ENCODE measurements around the gene BEND6. TPM values are rescaled to one million over a fixed set of nuclear protein-coding genes. Genes with fewer than 3 reads are reported as not detected.
A peak's percentile ranks its signal among the peaks of the same experiment; 100 is the strongest.
"Not testable (repeated sequence)": the region's sequence is repeated elsewhere in the genome, so short reads cannot be mapped to it uniquely, and the experiment has no call there.

Gene BEND6
- total and polyA plus RNA-seq, 2 experiments from 2014 or later = 24.6 to 25.1 TPM

DNA sequence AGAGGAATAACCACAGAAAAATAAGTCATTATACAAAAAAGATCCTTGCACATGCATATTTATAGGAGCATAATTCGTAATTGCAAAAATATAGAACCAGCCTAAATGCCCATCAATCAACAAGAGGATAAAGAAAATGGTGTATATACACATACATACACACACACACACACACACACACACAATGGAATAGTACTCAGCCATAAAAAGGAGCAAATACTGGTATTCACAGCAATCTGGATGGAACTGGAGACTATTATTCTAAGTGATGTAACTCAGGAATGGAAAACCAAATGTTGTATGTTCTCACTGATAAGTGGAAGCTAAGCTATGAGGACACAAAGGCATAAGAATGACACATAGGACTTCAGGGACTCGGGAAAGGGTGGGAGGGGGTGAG lies 89.7 kb downstream of the BEND6 start:
- no peak overlapping the region for H3K4me2 ChIP-seq (ENCODE audit: unreplicated experiment)
- H3K36me3 ChIP-seq (ENCODE audit: low read depth) = no peaks in the 10 kb centered on the region

GRCh38 chr6:57046332-57047256 lies 91.7 kb downstream of the BEND6 start, which contains the start of gene KIAA1586:
Gene KIAA1586 (plus strand): TSS chr6:57046693. CDS start chr6:57046756, 63 bp downstream.
- in situ Hi-C loops (cut with MboI); H3K27me3 ChIP-seq (replicated peaks; ENCODE audit: insufficient read depth); H4K20me1 ChIP-seq (ENCODE audit: insufficient read depth); H3K9me2 ChIP-seq (ENCODE audit: insufficient read depth); H3K9me3 ChIP-seq (ENCODE audit: low read depth); H3F3A ChIP-seq (ENCODE audit: insufficient read depth): not testable (repeated sequence)
- 1 to 2% methylated on average over 41 to 45 of the region's 78 CpGs for WGBS, 2 experiments (ENCODE audit: low coverage in 1 of 2, low lambda C conversion rate in 2 of 2, missing lambda C conversion rate in 2 of 2)
- H3K4me2 ChIP-seq (ENCODE audit: unreplicated experiment) = peak within 1 kb of the TSS; percentile 73
- peaks cover 13% of the 10 kb centered on the region; the same call in 1 of the 2 replicates for H3K36me3 ChIP-seq (ENCODE audit: low read depth)
- peaks cover 18% of the 10 kb centered on the region for H3K4me1 ChIP-seq (ENCODE audit: insufficient read depth)
- peak within 1 kb of the TSS; percentile 46 for H3K27ac ChIP-seq
- H3K9ac ChIP-seq = peak within 1 kb of the TSS; percentile 69
- H3K79me2 ChIP-seq (ENCODE audit: insufficient read depth) = peaks cover 39% of the 10 kb centered on the region
- H2AFZ ChIP-seq = peak within 1 kb of the TSS; percentile 73
- DNase-seq = peak; percentile 94
- H3K4me3 ChIP-seq = peak within 1 kb of the TSS; percentile 72

More for the DNA sequence above, 89.7 kb downstream of the BEND6 start:
- Histone ChIP-seq H3K9me3 (ENCODE audit: low read depth) (no peaks in the 10 kb centered on the region), H3K9ac (no peak overlapping the region), H4K20me1 (ENCODE audit: insufficient read depth) (no peaks in the 10 kb centered on the region), H3K27me3 (replicated peaks; ENCODE audit: insufficient read depth) (no peaks in the 10 kb centered on the region), H3K9me2 (ENCODE audit: insufficient read depth) (no peaks in the 10 kb centered on the region), H2AFZ (no peak overlapping the region), H3K79me2 (ENCODE audit: insufficient read depth) (peaks cover 18% of the 10 kb centered on the region), H3K27ac (no peak overlapping the region), H3F3A (ENCODE audit: insufficient read depth) (0 out of 2 replicates have a peak, but pooled peaks cover 6% of the 10 kb centered on the region), H3K4me1 (ENCODE audit: insufficient read depth) (peaks cover 17% of the 10 kb centered on the region), H3K4me3 (no peak overlapping the region)
- in situ Hi-C loops (cut with MboI) = no loop called here
- TF ChIP-seq EZH2 (IDR thresholded peaks at IDR 0.05; ENCODE audit: insufficient read depth, poor library complexity, severe bottlenecking) (no peak), EZH2phosphoT487 (IDR thresholded peaks at IDR 0.05; ENCODE audit: insufficient read depth, low read depth) (no peak)
- 62 to 70% methylated on average over 2 of the region's 2 CpGs for WGBS, 2 experiments (ENCODE audit: low coverage in 1 of 2, low lambda C conversion rate in 2 of 2, missing lambda C conversion rate in 2 of 2)
- no peak for DNase-seq

DNA sequence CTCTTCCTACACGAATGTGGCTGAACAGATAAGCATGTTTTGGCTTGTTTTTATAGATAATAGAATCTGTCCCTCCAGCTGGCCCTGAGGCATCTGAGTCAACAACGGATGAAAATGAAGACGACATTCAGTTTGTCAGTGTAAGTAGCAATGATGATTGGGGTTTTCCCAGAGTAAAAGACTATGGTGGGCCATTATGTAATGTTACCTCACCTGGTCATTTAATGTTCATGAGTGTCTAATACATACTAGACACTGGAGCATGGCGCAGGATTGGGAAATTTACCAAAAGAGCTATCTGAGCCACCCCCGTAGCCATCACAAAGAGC lies 92.3 kb downstream of the BEND6 start:
- in situ Hi-C loops (cut with MboI); H3K27me3 ChIP-seq (replicated peaks; ENCODE audit: insufficient read depth); DNase-seq; H2AFZ ChIP-seq; H3K9me3 ChIP-seq (ENCODE audit: low read depth); H4K20me1 ChIP-seq (ENCODE audit: insufficient read depth); H3K9me2 ChIP-seq (ENCODE audit: insufficient read depth); H3K27ac ChIP-seq; H3F3A ChIP-seq (ENCODE audit: insufficient read depth); H3K4me3 ChIP-seq; H3K9ac ChIP-seq; H3K4me2 ChIP-seq (ENCODE audit: unreplicated experiment): not testable (repeated sequence)
- peaks cover 44% of the 10 kb centered on the region for H3K79me2 ChIP-seq (ENCODE audit: insufficient read depth)
- peaks cover 14% of the 10 kb centered on the region; the same call in 1 of the 2 replicates for H3K36me3 ChIP-seq (ENCODE audit: low read depth)
- H3K4me1 ChIP-seq (ENCODE audit: insufficient read depth) = peaks cover 18% of the 10 kb centered on the region
- no CpG with 5 or more reads among the region's 5 CpGs for WGBS, 2 experiments (ENCODE audit: low coverage in 1 of 2, low lambda C conversion rate in 2 of 2, missing lambda C conversion rate in 2 of 2)

DNA sequence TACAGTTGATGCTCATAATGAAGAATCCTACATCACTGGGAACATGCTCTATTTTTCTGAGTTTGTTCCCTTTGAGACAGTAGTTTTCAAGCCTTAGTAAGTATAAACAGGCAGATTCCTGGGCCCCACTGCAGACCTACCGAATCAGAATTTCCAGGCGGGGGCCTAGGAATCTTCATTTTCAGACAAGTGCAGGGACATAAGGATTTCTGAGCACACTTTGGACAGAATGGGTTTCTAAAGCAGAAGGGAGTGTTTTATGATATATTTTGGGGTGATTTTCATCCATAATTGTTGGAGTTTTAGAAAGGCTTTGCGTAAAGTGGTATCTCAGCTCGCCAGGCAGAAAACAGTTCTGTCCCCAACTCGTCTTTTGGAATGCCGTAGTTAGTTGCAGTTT lies 93.0 kb downstream of the BEND6 start:
- peak overlapping the region; percentile 88 for H3K4me2 ChIP-seq (ENCODE audit: unreplicated experiment)
- H3K79me2 ChIP-seq (ENCODE audit: insufficient read depth) = peaks cover 50% of the 10 kb centered on the region
- H3K4me1 ChIP-seq (ENCODE audit: insufficient read depth) = peaks cover 18% of the 10 kb centered on the region
- peak overlapping the region; percentile 29; the same call in 1 of the 2 replicates for H3K27ac ChIP-seq
- DNase-seq; in situ Hi-C loops (cut with MboI); H3F3A ChIP-seq (ENCODE audit: insufficient read depth); H2AFZ ChIP-seq; H3K27me3 ChIP-seq (replicated peaks; ENCODE audit: insufficient read depth); H3K9me2 ChIP-seq (ENCODE audit: insufficient read depth); H4K20me1 ChIP-seq (ENCODE audit: insufficient read depth); H3K9me3 ChIP-seq (ENCODE audit: low read depth): not testable (repeated sequence)
- 84% methylated on average over 6 of the region's 6 CpGs for WGBS, 2 experiments (ENCODE audit: low coverage in 1 of 2, low lambda C conversion rate in 2 of 2, missing lambda C conversion rate in 2 of 2)
- peaks cover 21% of the 10 kb centered on the region for H3K36me3 ChIP-seq (ENCODE audit: low read depth)
- peak overlapping the region; percentile 51 for H3K9ac ChIP-seq
- peak overlapping the region; percentile 69 for H3K4me3 ChIP-seq

All from GM23248 (cell line).